AG09319 (cell line): ENCODE measurements around the gene EML6.

Experiments
- DNase-seq: peaks from one replicate; pipeline ENCODE4 v3.0.0-alpha.2; 2010; ENCODE audit warnings: low read depth; ENCODE audit errors: extremely low read depth
- CTCF ChIP-seq: IDR thresholded peaks from 2 replicates; pipeline ENCODE4 v1.5.1; 2011; ENCODE audit warnings: low read depth, mild to moderate bottlenecking, inconsistent platforms, low read length, moderate library complexity

The EML6 gene

GRCh38 chr2:54845094-54845493 lies 121.6 kb downstream of the EML6 start:
- DNase-seq: no peak
- TF ChIP-seq CTCF: no peak

- TF ChIP-seq CTCF: no peak
- no peak for DNase-seq
Observed at GRCh38 chr2:54845514-54845913, 122.1 kb downstream of the EML6 start.

- TF ChIP-seq CTCF: no peak
- DNase-seq: no peak
Observed at GRCh38 chr2:54850171-54851122, 127.0 kb downstream of the EML6 start.

- TF ChIP-seq CTCF: no peak
- DNase-seq: no peak
Observed at GRCh38 chr2:54853616-54854310, 130.3 kb downstream of the EML6 start.

GRCh38 chr2:54855434-54855833 lies 132.0 kb downstream of the EML6 start:
- DNase-seq: no peak
- TF ChIP-seq CTCF: no peak

GRCh38 chr2:54858021-54858681 lies 134.7 kb downstream of the EML6 start:
- TF ChIP-seq CTCF: no peak
- DNase-seq: no peak

- TF ChIP-seq CTCF: no peak
- DNase-seq: no peak
Observed at GRCh38 chr2:54859416-54859815, 136.0 kb downstream of the EML6 start.
